T-helper 2 cell treated with Interferon-gamma antibody and Interleukin-4, amounts not matched to agents 100 ng/mL and 5 ng/mL, for 36 hours (primary cell): ENCODE measurements around the gene RAMP1. TPM values are rescaled to one million over a fixed set of nuclear protein-coding genes. Genes with fewer than 3 reads are reported as not detected.

Source experiments
- intact Hi-C: fragments of 100-400 bp; cut with micrococcal nuclease; formaldehyde crosslinking; loops from one replicate; pipeline ENCODE4 v1.15.1; 2023
- total RNA-seq: library from RNA; stranded (reverse); gene quantifications from 2 replicates; pipeline ENCODE4 v1.2.3, GENCODE V29; 2022

Gene RAMP1
- total RNA-seq, 1 donor from 2014 or later, result 10.5 TPM

DNA sequence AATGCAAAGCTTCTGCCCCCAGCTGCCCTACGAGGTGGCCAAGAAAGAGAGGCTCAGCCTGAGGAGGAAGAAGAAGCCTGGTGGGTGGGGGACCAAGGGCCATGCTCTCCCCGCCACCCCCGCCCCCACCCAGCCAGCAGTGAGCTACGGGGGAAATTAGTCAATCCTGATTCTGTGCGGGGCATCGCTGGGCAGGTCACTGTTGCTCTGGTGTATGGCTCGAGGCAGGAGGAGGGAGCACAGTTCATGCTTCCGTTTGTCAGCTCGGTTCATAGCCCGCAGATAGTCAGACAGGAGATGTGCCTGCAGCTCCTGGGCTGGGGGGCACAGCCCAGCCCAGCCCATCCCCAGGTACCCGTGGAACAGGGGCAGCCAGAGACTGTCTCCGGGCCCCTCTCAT, 17.1 kb downstream of the RAMP1 start:
- intact Hi-C loops, result no loop called here

DNA sequence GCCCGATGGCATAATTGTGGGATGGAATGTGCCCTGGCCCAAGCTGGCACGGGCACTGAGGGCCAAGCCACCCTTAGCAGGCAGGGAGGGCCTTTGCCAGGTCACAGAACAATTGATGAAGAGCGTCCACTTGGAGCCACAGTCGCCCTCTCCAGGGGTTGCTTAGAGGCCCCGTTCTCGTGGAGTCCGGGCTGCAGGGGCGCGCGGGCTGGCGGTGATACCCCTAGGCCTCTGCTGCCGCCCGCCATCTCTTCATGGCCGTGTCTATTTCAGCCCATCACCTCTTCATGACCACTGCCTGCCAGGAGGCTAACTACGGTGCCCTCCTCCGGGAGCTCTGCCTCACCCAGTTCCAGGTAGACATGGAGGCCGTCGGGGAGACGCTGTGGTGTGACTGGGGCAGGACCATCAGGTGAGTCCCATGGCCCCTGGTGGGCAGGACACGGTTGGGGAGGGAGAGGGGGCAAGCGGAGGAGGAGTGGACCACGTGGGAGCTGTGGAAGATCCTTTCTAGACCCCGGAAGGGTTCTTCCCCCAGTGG, 17.6 kb downstream of the RAMP1 start:
- intact Hi-C loops, result no loop called here

DNA sequence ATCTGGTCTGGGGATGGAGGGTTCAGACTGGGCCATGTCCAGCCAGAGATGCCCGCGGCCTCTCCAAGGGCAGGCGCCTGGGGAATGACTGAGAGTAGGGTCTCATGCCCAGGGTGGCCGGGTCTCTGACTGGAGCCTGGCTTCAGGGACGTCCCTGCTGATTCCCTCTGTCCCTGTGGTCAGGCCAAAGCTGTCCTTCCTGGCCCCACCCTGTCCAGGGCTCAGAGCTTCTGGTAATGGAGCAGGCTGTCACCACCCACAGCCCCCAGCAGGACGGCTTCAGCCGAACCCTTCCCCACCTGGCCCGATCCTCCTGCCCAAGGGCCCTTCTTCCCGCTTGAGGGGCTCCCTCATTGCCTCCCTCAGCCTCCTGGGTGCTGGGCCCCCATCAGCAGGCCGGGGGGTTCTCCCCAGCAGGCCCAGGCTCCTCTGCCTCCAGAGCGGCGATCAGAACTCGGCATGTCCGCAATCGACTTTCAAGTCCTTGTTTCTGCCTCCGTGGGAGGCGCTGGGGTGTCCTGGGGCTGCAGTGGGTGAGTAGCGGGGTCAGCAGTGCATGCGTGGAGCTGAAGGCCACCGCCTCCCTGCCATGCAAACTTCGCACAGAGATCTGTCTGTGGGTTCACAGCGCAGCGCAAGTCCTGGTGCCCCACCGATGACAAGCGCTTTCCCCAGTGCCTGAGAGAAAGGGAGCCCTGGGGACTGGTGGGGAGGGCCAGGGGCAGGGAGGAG, 18.3 kb downstream of the RAMP1 start:
- intact Hi-C loops, result no loop called here

DNA sequence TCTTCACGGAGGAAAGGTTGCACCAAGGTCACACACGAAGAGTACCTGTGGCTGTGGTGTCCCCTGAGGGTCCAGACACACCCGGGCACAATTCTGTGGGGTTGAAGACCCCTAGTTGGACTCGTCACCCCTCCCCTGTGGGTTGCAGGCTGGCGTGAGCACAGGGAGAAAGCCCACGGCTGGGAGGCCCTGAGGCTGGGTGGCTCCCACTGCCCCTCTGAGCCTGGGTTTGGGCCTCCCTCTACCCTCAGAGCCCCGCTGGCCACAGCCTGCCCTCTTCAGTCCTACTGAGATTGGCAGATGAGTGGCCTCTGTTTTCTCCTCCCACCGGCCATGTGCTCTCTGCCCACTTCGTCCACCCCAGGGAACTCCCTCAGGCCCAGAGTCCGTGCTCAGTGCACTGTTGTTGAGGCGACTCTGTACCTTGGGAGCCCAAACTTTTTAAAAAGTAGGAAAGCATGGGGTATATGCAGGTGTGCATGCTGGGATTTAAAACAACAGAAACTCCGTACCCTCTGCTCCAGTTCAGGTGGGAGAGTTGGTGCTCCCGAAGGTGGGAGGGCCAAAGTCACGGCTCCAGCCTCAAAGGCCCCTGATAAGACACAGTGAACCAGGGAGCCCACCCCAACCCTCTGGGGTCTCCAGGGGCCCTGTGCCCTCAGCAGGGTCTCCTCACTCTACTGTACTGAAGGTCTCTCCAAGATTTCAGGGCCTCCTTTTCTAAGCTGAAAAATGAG, 19.1 kb downstream of the RAMP1 start:
- intact Hi-C loops, result no loop called here

DNA sequence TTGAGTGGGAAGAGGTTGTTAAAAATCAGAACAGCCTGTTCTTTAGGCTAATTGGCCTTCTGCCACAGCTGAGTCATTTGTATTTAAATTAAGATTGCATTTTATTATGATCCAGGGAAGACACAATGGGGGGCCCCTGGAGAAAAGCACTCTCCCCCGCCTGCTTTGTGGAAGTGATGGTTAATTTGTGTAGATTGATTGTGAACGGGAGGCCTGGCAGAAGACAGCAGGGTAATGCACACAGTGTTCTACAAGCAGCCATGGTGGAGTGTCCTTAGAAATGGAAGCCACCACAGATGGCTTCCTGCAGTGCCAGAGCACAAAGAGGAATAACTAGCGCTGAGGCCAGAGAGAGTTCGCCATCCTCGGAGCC, 19.6 kb downstream of the RAMP1 start:
- intact Hi-C loops, result no loop called here

DNA sequence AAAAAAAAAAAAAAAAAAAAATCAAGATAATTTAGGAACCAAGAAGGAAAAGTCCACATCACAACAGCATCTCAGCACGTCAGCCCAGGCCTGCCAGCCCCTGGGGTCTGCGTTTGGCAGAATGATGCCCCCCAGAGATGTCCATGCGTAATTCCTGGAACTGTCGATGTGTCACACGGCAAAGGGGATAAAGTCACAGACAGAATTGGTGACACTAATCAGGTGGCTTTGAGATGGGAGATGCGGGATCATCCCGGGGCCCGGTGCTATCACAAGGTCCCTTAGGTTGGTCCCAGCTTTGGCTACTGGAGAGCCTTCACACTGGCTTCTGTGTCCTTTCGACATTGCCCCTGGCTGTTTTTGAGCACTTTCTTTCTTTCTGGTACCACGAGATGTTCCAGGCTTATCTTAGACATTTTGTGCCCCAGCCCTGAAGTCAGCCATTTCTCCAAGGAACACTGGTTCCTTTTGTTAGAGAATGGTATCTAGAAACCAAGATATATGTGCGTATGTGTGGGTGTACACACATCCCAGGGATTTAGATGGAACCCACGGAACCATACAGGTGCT, 20.7 kb downstream of the RAMP1 start:
- intact Hi-C loops, result no loop called here

DNA sequence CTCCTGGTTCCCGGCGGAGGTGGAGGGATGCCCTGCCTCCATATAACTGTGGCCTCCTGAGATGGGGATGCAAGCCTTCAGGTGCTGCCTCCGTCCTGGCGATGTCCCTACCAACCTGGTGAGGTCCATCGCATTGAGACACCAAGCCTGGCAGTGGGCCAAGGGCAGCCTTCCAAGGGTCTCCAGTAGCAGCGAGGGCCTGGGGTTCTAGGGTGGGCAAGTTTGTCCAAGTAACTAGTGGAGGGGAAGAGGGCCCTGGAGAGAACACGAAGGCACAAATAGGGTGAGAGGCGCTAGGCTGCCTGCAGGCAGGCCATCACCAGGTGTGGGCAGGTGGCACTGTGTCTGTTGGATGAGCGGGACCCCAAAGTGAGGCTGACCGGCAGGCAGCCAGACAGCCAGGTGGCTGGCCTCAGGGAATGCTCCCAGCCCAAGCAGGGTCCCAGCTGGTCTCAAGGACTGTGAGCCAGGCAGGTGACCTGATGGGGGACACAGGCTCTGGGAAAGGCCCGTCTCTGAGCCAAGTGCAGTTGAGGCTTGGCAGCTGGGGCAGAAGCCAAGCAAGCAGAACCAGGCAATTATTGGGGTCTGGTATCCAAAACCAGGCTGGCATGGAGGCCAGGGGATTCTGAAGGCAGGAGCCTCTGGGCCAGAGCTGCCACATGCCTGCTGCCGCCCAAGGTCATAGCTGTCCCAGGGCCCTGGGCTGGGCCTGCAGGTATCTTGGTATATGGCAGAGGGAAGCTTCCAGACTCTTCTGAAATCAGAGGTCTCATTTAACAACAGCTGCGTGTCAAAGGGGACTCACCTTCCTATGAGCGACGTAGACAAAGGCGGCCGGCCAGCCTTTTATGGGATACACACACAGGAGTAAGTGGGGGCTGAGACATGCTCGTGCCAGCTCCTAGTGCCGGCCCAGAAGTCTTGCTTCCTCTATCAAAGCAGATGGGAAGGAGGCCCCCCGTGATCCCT, 23.4 kb downstream of the RAMP1 start:
- intact Hi-C loops, result no loop called here

DNA sequence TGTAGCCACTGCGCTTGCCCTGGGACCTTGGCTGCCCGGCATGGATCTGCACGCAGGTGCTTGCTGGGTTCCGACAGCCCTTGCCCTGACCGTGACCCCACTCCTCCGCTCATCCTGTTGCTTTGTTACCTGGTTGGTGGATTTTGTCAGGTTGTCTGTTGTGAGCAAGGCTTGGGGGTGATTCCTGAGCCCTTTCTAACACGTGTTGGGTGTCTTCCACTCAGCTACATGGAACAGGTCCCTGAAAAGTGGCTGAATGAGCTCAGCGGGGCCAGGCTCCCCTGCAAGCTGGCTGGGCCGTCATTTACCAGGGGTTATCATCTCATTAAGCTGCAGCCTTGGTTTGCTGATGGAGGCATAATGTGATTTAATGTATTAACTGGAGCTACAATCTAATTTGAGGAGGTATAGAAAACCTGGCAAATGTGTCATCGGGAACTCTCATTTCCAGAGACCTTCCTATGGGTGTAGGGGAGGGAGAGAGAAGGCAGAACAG, 24.6 kb downstream of the RAMP1 start:
- intact Hi-C loops, result no loop called here

DNA sequence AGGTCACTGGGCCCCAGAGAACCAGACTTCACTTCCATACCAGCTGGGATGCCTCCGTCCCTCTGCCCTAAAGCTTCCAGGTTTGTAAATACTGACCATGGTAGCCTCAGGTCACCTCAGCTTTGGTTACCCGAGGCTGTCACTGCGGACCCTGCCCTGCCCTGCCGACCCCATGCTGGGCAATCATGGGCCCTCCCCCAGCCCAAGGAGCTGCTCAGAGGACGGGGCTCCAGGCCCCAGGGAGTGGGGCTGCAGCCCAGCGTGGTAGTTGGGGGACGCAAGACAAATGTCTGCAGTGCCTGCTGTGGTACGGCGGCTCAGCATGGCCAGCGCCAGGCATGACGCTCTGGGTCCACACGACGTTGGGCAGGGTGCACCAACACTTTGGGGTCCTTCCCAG, 25.3 kb downstream of the RAMP1 start:
- intact Hi-C loops, result no loop called here

DNA sequence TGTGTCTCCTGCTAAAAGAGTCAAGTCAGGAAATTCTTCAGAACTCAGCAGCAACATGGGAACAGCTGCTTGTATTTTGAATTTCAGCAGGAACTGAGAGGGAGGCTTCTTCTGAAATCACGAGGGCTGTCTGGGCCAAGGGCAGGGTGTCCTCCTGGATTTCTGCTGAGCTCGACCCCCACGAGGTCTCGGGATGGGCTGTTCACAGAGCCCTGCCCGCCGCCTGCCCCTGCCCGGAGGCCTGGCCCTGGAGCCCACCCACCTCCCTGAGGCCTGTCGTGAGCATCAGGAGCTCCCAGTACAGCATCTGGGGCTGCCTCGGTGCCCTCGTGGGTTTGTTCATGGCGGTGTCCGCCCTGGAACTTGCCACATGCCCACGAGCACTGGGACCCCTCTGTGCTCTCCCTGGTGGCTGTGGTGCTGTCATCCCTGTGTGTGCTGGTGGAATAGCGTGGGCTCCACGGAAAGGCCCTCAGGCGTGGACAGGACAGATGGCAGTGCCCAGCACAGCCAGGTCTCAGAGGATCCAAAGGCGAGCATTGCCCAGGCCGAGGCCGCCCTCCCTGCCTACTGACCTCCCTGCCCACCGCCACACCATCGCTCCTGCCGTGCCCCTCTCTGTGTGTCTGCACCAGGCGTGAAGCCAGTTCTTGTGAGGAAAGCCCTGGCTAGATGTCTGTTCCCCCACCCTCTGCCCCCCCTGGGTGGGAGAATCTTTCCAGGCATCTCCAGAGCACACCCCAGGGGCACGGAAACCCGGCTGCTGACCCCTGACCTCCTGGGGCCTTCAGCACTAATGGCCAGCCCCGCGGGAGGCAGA, 25.9 kb downstream of the RAMP1 start:
- intact Hi-C loops, result no loop called here

DNA sequence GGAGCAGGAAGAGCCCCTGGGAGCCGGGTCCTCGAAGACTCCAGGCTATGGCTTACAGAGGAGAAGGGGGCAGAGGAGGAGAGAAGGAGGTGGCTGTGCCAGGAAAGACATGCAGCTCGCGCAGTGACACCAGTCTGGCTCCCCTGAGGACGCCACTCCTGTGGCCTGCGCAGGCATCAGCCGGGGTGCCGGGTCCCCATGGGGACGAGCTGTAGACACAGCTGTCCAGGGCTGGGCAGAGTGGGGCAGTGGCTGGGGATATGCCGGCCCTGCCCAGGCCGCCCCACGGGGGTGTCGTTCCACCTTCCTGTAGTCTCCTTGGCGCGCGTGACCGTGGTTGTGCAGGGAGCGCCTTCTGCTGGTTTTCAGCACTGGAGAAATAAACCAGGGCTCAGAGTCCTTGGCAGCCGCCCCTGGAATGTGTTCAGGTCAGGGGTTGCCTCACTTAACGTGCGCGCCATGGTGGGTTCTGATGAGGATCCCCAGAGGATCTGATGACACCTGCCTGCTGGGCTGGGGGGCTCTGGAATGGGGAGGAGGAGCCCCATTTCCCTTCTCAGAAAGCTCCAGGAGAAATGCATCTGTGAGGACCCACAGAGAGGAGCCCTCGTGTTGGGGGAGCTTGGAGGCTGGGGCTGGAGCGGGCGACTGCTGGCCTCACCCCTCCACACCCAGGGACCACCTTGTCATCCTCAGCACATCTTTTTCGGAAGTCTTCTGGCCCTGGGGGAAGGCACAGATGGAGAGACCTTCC, 26.7 kb downstream of the RAMP1 start:
- intact Hi-C loops, result no loop called here

DNA sequence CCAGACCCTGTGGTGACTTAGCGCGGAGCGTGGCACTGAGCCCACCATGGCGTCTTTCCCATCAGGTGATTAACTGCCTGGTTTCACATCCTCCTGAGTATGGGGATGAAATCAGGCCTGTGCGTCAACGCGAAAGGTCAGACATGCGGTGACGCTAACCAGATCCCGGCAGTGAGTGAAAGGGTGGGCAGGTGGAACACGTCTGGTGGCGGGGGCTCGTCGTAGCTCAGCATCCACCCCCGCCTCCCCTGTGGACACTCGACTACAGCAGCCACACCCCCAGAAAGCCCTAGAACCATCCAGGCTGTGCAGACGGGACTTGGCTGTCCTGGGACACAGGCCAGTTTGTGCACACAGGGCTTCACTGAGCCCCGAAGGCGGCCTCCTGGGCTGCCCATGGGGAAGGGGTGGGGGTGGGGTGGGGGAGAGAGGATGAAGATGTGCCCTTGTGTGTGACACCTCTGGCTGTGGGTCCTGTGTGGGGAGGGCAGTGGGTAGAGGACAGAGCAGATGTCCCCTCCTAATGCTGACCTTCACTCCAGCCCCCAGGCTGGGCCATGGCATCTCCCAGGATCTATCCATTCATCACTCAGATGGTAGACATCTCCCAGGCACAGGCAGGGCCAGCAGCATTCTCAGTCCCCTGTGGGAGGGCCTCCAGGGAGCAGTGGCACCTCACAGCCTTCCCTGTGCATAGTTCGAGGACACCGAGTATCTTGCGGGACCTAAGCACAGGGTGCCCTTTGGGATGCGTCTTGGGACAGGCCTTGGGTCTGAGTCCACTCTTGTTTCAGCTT, 27.5 kb downstream of the RAMP1 start:
- intact Hi-C loops, result no loop called here

DNA sequence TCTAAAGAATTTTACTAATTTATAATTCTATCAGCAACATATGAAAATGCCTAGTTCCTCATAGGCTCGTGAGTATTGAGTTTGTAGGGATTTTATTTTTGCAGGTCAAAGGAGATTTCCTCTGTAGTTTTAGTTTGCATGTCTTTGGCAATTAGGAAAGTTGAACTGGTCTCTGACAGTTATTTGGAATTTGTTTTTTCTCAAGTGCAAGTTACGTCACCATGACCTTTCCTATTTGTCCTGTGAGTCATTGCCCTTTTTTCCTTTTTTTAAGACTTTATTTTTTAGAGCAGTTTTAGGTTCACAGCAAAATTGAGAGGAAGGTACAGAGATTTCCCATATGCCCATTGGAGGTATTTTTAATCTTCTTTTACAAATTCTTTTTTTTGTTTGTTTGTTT, 29.0 kb downstream of the RAMP1 start:
- intact Hi-C loops, result no loop called here

DNA sequence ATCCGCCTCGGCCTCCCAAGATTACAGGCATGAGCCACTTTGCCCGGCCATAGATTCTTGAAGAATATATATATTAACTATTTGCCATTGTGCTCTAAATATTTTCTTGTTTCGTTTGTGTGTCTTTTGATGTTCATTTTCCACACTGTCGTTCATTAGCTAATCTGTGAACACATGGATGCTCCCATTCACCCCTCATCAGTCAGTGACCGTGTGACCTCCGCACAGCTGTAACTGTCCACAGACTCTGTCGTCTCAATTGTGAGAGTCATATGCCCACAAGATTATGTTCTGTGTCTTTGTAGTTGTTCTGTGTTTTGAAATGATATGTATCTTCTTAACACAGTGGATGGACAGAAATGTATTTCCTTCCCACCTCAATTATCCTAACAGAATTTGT, 29.6 kb downstream of the RAMP1 start:
- intact Hi-C loops, result no loop called here

DNA sequence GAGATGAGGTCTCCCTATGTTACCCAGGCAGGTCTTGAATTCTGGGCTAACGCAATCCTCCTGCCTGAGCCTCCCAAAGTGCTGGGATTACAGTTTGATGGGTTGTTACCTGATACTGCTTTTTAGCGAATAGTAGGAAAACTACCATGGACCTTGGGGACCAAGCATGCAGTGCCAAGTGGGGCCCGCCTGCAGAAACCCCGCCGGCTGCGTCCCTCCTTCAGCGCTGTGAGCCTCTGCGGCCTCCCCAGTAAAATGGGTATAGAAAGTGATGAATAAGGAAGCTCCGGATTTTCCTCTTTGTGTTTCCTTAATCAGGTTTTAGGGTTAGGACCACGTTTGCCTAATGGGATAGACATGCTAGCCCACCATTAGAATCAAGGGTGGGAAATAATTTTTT, 30.4 kb downstream of the RAMP1 start:
- intact Hi-C loops, result loop anchor here (10.0 kb wide), 1 partner anchor 215 kb away; no protein-coding TSS in a partner anchor

DNA sequence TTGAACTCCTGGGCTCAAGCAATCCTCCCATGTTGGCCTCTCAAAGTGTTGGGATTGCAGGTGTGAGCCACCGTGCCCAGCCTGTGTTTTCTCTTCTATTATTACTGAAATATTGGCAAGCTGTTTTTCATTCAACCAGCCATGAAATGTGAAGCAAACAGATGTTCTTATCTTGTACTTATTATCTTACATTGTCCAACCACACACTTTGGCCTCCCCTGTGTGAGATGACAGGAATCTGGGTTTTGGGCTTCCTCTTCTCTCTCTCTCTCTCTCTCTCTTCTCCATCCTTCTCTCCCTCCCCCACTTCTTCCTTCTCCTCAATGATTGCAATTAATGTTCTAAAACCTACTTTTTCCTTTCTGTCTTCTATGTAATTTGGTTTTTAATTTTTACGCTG, 33.1 kb downstream of the RAMP1 start:
- intact Hi-C loops, result loop anchor here (10.0 kb wide), 1 partner anchor 218 kb away; no protein-coding TSS in a partner anchor

DNA sequence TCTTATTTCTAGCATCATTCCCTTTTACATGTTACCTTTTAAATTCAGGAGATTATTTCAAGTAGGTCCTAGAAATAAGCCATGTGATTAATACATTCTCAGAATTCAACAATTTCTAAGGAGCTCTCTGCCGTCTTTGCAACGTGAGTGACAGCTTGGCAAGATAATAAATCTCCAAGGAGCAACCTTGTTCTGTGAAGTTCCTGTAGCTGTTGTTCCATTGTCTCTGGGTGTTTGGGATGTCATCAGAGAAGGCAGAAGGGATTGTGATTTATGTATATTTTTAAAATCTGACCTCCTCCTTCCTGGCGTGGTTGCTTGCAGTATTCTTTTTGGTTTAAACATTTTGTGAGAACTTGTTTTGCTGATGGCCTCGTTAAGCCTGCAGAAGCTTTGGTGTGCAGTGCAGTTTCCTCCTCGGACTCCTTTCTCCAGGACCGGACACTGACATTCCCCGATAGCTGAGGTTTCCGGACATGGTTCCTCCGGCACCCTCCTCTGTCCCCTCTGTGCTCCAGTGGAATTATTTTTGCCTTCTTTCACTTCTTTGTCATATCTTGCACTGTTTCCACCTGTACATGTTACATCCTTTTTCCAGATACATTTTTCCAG, 33.7 kb downstream of the RAMP1 start:
- intact Hi-C loops, result loop anchor here (10.0 kb wide), 1 partner anchor 218 kb away; no protein-coding TSS in a partner anchor

DNA sequence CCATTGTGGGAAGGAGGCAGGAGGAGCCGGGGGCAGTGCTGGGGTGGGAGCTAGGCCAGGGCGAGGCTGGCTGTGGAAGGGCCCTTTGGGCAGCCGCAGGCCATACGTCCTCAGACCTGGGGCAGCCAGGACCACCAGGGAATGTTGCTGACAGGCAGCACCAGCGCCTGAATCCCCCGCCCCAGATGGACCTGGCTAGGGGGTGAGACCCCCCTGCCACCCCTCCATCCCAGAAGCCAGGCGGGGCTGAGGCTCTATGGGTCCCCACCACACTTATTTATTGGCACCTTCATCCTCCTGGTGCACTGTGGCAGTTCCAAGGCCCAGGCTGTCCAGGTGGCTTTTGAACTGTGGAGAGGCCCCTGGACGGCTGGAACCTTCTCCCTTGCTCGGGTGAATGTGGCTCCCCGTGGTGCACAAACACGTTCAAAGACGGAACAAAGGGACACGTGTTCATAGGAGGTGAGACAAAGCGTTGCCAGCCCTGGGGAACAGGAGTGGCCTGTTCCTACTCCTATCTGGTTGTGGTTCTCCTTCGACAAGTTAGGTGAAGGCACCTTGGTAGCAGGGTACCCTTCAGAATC, 35.1 kb downstream of the RAMP1 start:
- intact Hi-C loops, result loop anchor here (10.0 kb wide), 1 partner anchor 220 kb away; no protein-coding TSS in a partner anchor
